C4-2B (cell line): ENCODE results near the gene ZNF14.
"Not testable (repeated sequence)": the region's sequence is repeated elsewhere in the genome, so short reads cannot be mapped to it uniquely, and the experiment has no call there.

Experiments used
- H3K27ac ChIP-seq: fragments of 450-650 bp; 2 replicates; pipeline ENCODE4 v1.5.1; 2017
- CTCF ChIP-seq: fragments of 450-650 bp; conservative IDR thresholded peaks from 2 replicates; pipeline ENCODE4 v1.5.1; 2017; ENCODE audit warnings: mild to moderate bottlenecking
- ZFX ChIP-seq: fragments of 450-650 bp; IDR thresholded peaks from 2 replicates; pipeline ENCODE4 v1.6.1; 2017

Gene ZNF14

GRCh38 chr19:19711934-19712828 is 20.7 kb downstream of the ZNF14 start:
- TF ChIP-seq ZFX, result no peak
- no peak for TF ChIP-seq CTCF
- H3K27ac ChIP-seq, result no peak overlapping the region

DNA sequence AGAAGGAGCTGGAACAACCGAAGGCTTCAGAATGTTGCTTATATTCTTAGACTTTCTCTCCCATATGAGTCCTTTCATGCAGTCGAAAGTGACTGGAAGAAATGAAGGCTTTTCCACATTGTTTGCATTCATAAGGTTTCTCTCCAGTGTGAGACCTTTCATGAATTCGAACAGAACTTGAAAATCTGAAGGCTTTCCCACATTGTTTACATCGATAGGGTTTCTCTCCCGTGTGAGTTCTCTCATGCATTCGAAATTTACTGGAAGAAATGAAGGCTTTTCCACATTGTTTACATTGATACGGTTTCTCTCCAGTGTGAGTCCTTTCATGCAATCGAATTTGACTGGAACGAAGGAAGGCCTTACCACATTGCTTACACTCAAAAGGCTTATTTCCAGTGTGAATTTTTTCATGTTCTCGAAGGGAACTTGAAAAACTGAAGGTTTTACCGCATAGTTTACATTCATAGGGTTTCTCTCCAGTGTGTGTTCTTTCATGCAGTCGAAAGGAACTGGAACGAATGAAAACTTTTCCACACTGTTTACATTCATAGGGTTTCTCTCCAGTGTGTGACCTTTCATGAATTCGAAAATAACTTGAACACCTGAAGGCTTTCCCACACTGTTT is 21.5 kb downstream of the ZNF14 start:
- H3K27ac ChIP-seq, result no peak overlapping the region
- TF ChIP-seq ZFX (no peak), CTCF (no peak)

- no peak overlapping the region for H3K27ac ChIP-seq
- TF ChIP-seq ZFX (no peak), CTCF (no peak)
Observed at GRCh38 chr19:19710506-19710905, 22.4 kb downstream of the ZNF14 start.

- no peak overlapping the region for H3K27ac ChIP-seq
- no peak for TF ChIP-seq CTCF
- TF ChIP-seq ZFX, result no peak
Observed at GRCh38 chr19:19704836-19705235, 28.1 kb downstream of the ZNF14 start.

DNA sequence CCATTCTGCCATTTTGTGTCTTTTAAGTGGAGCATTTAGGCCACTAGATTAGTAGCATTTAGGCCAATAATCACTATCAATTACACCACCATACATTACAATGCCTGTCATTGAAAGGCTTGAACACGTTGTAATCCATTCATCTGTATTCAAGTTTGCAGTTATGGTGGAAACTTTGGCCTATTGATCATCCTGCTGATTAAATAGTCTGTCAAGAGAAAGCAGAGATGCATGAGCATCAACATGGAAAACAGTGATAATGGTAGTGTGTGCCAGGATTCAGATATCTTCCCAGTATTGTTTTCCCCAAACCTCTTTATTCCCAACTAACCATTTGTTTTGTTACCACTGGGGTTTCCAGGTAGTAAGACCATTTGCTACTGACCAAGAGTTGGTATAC is 32.4 kb downstream of the ZNF14 start:
- not testable (repeated sequence) for H3K27ac ChIP-seq

GRCh38 chr19:19697589-19697988 is 35.3 kb downstream of the ZNF14 start:
- TF ChIP-seq ZFX (no peak), CTCF (no peak)
- no peak overlapping the region for H3K27ac ChIP-seq

DNA sequence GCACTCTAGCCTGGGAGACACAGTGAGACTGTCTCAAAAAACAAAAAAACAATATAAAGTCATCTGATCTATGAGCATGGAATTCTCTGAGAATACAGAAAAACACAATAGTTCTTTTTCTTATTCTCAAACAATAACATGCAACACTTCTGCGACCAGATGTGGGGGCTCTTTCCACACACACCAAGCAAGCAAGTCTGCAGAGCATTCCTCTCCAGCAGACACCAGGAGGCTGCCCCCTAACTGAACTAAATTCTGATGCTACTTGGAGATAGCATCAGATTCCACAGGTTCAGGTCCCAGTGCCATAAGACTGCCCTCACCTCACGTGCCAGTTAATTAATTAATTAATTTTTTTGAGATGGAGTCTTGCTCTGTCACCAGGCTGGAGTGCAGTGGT is 36.5 kb downstream of the ZNF14 start:
- no peak overlapping the region for H3K27ac ChIP-seq
- TF ChIP-seq CTCF, result no peak
- no peak for TF ChIP-seq ZFX

- TF ChIP-seq CTCF (no peak), ZFX (no peak)
- no peak overlapping the region for H3K27ac ChIP-seq
Observed at GRCh38 chr19:19691683-19692082, 41.2 kb downstream of the ZNF14 start.

GRCh38 chr19:19689023-19689422 is 43.9 kb downstream of the ZNF14 start:
- H3K27ac ChIP-seq, result not testable (repeated sequence)
